H9 (cell line): ENCODE data around the gene NEGR1. TPM values are rescaled to one million over a fixed set of nuclear protein-coding genes. Genes with fewer than 3 reads are reported as not detected.

Source experiments
- DNase-seq: peaks from one replicate; pipeline ENCODE4 v3.0.0-alpha.2; 2017
- H2AFZ ChIP-seq: one replicate; pipeline ENCODE4 v1.6.1; 2013; ENCODE audit warnings: mild to moderate bottlenecking, low read length, control low read depth, moderate library complexity
- H2AK5ac ChIP-seq: 2 replicates; pipeline ENCODE4 v1.6.1; 2013; ENCODE audit warnings: low read length, control low read depth, mixed read lengths; ENCODE audit not compliant: insufficient read length
- H2BK120ac ChIP-seq: one replicate; pipeline ENCODE4 v1.6.1; 2013; ENCODE audit warnings: low read depth, mild to moderate bottlenecking, low read length, control low read depth, inconsistent platforms; ENCODE audit not compliant: poor library complexity, severe bottlenecking
- H2BK12ac ChIP-seq: 2 replicates; pipeline ENCODE4 v1.6.1; 2013; ENCODE audit warnings: low read length, control low read depth, mixed read lengths, low read depth; ENCODE audit not compliant: insufficient read length
- H2BK15ac ChIP-seq: 2 replicates; pipeline ENCODE4 v1.6.1; 2013; ENCODE audit warnings: low read depth, low read length, control low read depth
- H2BK20ac ChIP-seq: one replicate; pipeline ENCODE4 v1.6.1; 2013; ENCODE audit warnings: low read depth, mild to moderate bottlenecking, low read length, control low read depth, inconsistent platforms; ENCODE audit not compliant: poor library complexity, severe bottlenecking
- H2BK5ac ChIP-seq: 2 replicates; pipeline ENCODE4 v1.6.1; 2013; ENCODE audit warnings: low read length, control low read depth, mixed read lengths; ENCODE audit not compliant: insufficient read length
- H3K14ac ChIP-seq: 2 replicates; pipeline ENCODE4 v1.6.1; 2013; ENCODE audit warnings: low read length, control low read depth; ENCODE audit not compliant: insufficient read depth
- H3K18ac ChIP-seq: 2 replicates; pipeline ENCODE4 v1.6.1; 2013; ENCODE audit warnings: low read depth, mild to moderate bottlenecking, mixed read lengths, low read length, control low read depth; ENCODE audit not compliant: insufficient read length
- H3K23ac ChIP-seq: 2 replicates; pipeline ENCODE4 v1.6.1; 2013; ENCODE audit warnings: low read length, control low read depth, mixed read lengths, low read depth; ENCODE audit not compliant: insufficient read length
- H3K23me2 ChIP-seq: 2 replicates; pipeline ENCODE4 v1.6.1; 2013; ENCODE audit warnings: low read depth, mild to moderate bottlenecking, mixed read lengths, low read length, control low read depth; ENCODE audit not compliant: insufficient read length, poor library complexity, severe bottlenecking
- H3K27ac ChIP-seq: 2 replicates; pipeline ENCODE4 v1.5.1; 2013; ENCODE audit warnings: low read length, control low read depth, mixed read lengths, low read depth; ENCODE audit not compliant: insufficient read length
- H3K27me3 ChIP-seq: 2 replicates; pipeline ENCODE4 v1.6.1; 2013; ENCODE audit warnings: low read length, control low read depth, inconsistent platforms; ENCODE audit not compliant: insufficient read depth
- H3K4ac ChIP-seq: 2 replicates; pipeline ENCODE4 v1.6.1; 2013; ENCODE audit warnings: low read depth, mild to moderate bottlenecking, control low read depth, inconsistent platforms, low read length, moderate library complexity
- H3K4me1 ChIP-seq: 2 replicates; pipeline ENCODE4 v1.6.1; 2013; ENCODE audit warnings: low read length, control low read depth, inconsistent platforms; ENCODE audit not compliant: insufficient read depth
- H3K4me2 ChIP-seq: 2 replicates; pipeline ENCODE4 v1.6.1; 2013; ENCODE audit warnings: low read length, control low read depth, mixed read lengths; ENCODE audit not compliant: insufficient read length, insufficient read depth
- H3K56ac ChIP-seq: 2 replicates; pipeline ENCODE4 v1.6.1; 2013; ENCODE audit warnings: low read depth, mild to moderate bottlenecking, mixed read lengths, low read length, control low read depth; ENCODE audit not compliant: insufficient read length
- H3K79me1 ChIP-seq: 2 replicates; pipeline ENCODE4 v1.6.1; 2013; ENCODE audit warnings: low read depth, mild to moderate bottlenecking, moderate library complexity, low read length, control low read depth, inconsistent platforms; ENCODE audit not compliant: insufficient read depth, poor library complexity, severe bottlenecking
- H3K79me2 ChIP-seq: 2 replicates; pipeline ENCODE4 v1.6.1; 2013; ENCODE audit warnings: low read length, control low read depth, inconsistent platforms; ENCODE audit not compliant: insufficient read depth
- H3K9ac ChIP-seq: 2 replicates; pipeline ENCODE4 v1.6.1; 2013; ENCODE audit warnings: low read length, control low read depth, mixed read lengths; ENCODE audit not compliant: insufficient read length; ENCODE audit errors: extremely low read depth
- H3K9me3 ChIP-seq: one replicate; pipeline ENCODE4 v1.6.1; 2013; ENCODE audit warnings: low read depth, low read length, inconsistent platforms; ENCODE audit not compliant: control insufficient read depth
- H3T11ph ChIP-seq: one replicate; pipeline ENCODE4 v1.6.1; 2013; ENCODE audit warnings: mild to moderate bottlenecking, low read length, control low read depth, inconsistent platforms
- H4K20me1 ChIP-seq: one replicate; pipeline ENCODE4 v1.6.1; 2013; ENCODE audit not compliant: control insufficient read depth, insufficient read length, insufficient read depth
- H4K5ac ChIP-seq: 2 replicates; pipeline ENCODE4 v1.6.1; 2013; ENCODE audit warnings: low read depth, mild to moderate bottlenecking, mixed read lengths, low read length, control low read depth; ENCODE audit not compliant: insufficient read length
- H4K8ac ChIP-seq: replicated peaks from 2 replicates; pipeline ENCODE4 v1.6.1; 2013; ENCODE audit warnings: low read length, control low read depth, mixed read lengths, low read depth; ENCODE audit not compliant: insufficient read length
- H4K91ac ChIP-seq: 2 replicates; pipeline ENCODE4 v1.6.1; 2013; ENCODE audit warnings: low read depth, mild to moderate bottlenecking, moderate library complexity, mixed read lengths, low read length, control low read depth; ENCODE audit not compliant: insufficient read length
- H3K27ac Mint-ChIP-seq, 3 experiments: 2 replicates in 2 of 3; 3 replicates in 1 of 3; pipeline ENCODE4 v1.8.0; 2020 to 2021; ENCODE audit warnings: mixed read lengths in 3 of 3, mild to moderate bottlenecking in 1 of 3, moderate library complexity in 1 of 3
- H3K27me3 Mint-ChIP-seq: 2 replicates; pipeline ENCODE4 v1.8.0; 2021; ENCODE audit warnings: low read depth, mild to moderate bottlenecking, moderate library complexity, mixed read lengths
- H3K36me3 Mint-ChIP-seq, 3 experiments: 2 replicates in 2 of 3; 3 replicates in 1 of 3; pipeline ENCODE4 v1.8.0; 2020 to 2021; ENCODE audit warnings: low read depth in 3 of 3, mixed read lengths in 3 of 3; ENCODE audit not compliant: insufficient read depth in 1 of 3
- H3K4me1 Mint-ChIP-seq, 2 experiments: 2 replicates each; pipeline ENCODE4 v1.8.0; 2020; ENCODE audit warnings: mixed read lengths in 2 of 2
- H3K4me3 Mint-ChIP-seq, 2 experiments: 2 replicates in 1 of 2; 3 replicates in 1 of 2; pipeline ENCODE4 v1.8.0; 2020 to 2021; ENCODE audit warnings: mild to moderate bottlenecking in 2 of 2, mixed read lengths in 2 of 2, moderate library complexity in 1 of 2
- H3K9me3 Mint-ChIP-seq, 2 experiments: 2 replicates in 1 of 2; 3 replicates in 1 of 2; pipeline ENCODE4 v1.8.0; 2020; ENCODE audit warnings: mild to moderate bottlenecking in 2 of 2, mixed read lengths in 2 of 2, moderate library complexity in 1 of 2
- total RNA-seq: library from RNA; stranded (reverse); gene quantifications from 2 replicates; pipeline ENCODE4 v1.2.1, GENCODE V29; 2021
- TF ChIP-seq, protein P1 (sequence below): fragments of 200-600 bp; sonication (generic); conservative IDR thresholded peaks from 3 replicates; pipeline ENCODE4 v1.8.0; 2021; ENCODE audit warnings: antibody characterized with exemption, mild to moderate bottlenecking

Gene NEGR1
- total RNA-seq, 1 experiment from 2014 or later = 0.13 TPM

DNA sequence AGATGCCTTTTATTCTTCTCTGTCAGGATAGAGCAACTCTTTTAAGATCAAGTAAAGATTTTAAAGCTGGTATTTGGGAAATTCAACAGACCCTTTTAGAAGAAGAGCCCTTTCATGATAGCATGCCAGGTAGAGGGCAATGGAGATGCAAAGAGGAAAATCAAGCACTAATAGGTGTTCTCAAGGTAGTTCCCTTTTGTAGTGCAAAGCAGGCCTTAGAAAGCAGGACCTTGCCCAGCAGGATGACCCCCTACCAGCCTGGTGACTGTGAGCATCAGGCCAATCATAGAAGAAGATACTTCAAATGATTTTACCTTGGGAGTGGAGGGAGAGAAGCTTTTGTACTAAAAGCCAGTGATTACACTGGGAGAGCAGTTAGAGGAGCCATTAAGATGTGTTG is 820.1 kb downstream of the NEGR1 start:
- H3K4me3 Mint-ChIP-seq = no peak overlapping the region; a peak in 1 of 5 replicates
- TF ChIP-seq, protein P1, sequence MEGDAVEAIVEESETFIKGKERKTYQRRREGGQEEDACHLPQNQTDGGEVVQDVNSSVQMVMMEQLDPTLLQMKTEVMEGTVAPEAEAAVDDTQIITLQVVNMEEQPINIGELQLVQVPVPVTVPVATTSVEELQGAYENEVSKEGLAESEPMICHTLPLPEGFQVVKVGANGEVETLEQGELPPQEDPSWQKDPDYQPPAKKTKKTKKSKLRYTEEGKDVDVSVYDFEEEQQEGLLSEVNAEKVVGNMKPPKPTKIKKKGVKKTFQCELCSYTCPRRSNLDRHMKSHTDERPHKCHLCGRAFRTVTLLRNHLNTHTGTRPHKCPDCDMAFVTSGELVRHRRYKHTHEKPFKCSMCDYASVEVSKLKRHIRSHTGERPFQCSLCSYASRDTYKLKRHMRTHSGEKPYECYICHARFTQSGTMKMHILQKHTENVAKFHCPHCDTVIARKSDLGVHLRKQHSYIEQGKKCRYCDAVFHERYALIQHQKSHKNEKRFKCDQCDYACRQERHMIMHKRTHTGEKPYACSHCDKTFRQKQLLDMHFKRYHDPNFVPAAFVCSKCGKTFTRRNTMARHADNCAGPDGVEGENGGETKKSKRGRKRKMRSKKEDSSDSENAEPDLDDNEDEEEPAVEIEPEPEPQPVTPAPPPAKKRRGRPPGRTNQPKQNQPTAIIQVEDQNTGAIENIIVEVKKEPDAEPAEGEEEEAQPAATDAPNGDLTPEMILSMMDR = no peak
- H3K14ac ChIP-seq = no peak overlapping the region
- peaks cover 24 to 28% of the 10 kb centered on the region in 2 experiments for H3K4me1 Mint-ChIP-seq
- no peak overlapping the region for H3K23ac ChIP-seq
- H2BK5ac ChIP-seq = no peak overlapping the region
- H3K27ac ChIP-seq = no peak overlapping the region
- H2BK120ac ChIP-seq = no peak overlapping the region
- no peaks in the 10 kb centered on the region for H3K9me3 Mint-ChIP-seq
- no peak overlapping the region for H2BK20ac ChIP-seq
- H4K8ac ChIP-seq = no peak overlapping the region
- no peak overlapping the region for H3K4me2 ChIP-seq
- peak overlapping the region in 2 of 3 experiments; percentile 63 to 79; a peak in 2 of 7 replicates for H3K27ac Mint-ChIP-seq
- no peak overlapping the region for H3K4ac ChIP-seq
- H3K36me3 Mint-ChIP-seq = no peaks in the 10 kb centered on the region
- no peak overlapping the region for H2AK5ac ChIP-seq
- H3K9me3 ChIP-seq = no peaks in the 10 kb centered on the region
- peak; percentile 87 for DNase-seq
- no peaks in the 10 kb centered on the region for H4K20me1 ChIP-seq
- H3K27me3 ChIP-seq = no peaks in the 10 kb centered on the region
- no peaks in the 10 kb centered on the region for H3K4me1 ChIP-seq
- H2BK12ac ChIP-seq = no peak overlapping the region
- no peak overlapping the region for H3K18ac ChIP-seq
- H3K27me3 Mint-ChIP-seq = peaks cover 26% of the 10 kb centered on the region
- no peak overlapping the region for H3T11ph ChIP-seq
- H3K9ac ChIP-seq = no peak overlapping the region
- H2BK15ac ChIP-seq = no peak overlapping the region
- no peak overlapping the region for H4K91ac ChIP-seq
- no peak overlapping the region for H3K56ac ChIP-seq
- H2AFZ ChIP-seq = no peak overlapping the region
- H3K79me1 ChIP-seq = no peaks in the 10 kb centered on the region
- no peaks in the 10 kb centered on the region for H3K23me2 ChIP-seq
- no peak overlapping the region for H4K5ac ChIP-seq
- H3K79me2 ChIP-seq = no peaks in the 10 kb centered on the region
